ENCODE results near the gene MAF.

MAF gene

DNA sequence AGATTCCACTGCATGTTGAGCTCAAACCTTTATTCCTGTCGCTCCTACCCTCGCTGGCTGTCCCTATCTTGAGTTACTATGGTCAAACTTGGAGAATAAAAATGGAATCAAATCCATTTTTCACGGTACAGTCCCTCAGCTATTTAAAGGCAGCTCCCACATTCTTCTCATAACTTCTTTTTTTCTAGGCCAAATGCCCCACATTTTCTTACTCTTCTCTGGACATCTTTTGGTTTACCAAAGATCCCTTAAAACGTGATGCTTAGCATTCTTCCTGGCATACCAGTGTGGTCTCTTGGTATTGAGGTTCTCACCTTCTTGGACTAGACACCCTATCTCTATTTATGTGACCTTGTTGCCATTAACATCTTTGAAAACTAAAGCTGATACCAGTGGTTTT lies 48.3 kb upstream of the MAF start (continued):
- TF ChIP-seq, protein P1, sequence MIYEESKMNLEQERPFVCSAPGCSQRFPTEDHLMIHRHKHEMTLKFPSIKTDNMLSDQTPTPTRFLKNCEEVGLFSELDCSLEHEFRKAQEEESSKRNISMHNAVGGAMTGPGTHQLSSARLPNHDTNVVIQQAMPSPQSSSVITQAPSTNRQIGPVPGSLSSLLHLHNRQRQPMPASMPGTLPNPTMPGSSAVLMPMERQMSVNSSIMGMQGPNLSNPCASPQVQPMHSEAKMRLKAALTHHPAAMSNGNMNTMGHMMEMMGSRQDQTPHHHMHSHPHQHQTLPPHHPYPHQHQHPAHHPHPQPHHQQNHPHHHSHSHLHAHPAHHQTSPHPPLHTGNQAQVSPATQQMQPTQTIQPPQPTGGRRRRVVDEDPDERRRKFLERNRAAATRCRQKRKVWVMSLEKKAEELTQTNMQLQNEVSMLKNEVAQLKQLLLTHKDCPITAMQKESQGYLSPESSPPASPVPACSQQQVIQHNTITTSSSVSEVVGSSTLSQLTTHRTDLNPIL (CRISPR knock-in tag; IDR thresholded peaks at IDR 0.05; ENCODE audit: low read depth): no peak
- TF ChIP-seq, protein P2, sequence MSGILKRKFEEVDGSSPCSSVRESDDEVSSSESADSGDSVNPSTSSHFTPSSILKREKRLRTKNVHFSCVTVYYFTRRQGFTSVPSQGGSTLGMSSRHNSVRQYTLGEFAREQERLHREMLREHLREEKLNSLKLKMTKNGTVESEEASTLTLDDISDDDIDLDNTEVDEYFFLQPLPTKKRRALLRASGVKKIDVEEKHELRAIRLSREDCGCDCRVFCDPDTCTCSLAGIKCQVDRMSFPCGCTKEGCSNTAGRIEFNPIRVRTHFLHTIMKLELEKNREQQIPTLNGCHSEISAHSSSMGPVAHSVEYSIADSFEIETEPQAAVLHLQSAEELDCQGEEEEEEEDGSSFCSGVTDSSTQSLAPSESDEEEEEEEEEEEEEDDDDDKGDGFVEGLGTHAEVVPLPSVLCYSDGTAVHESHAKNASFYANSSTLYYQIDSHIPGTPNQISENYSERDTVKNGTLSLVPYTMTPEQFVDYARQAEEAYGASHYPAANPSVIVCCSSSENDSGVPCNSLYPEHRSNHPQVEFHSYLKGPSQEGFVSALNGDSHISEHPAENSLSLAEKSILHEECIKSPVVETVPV (CRISPR knock-in tag; IDR thresholded peaks at IDR 0.05): no peak
- TF ChIP-seq CSDC2 (CRISPR knock-in tag; IDR thresholded peaks at IDR 0.05): no peak
- TF ChIP-seq ARNTL (CRISPR knock-in tag; IDR thresholded peaks at IDR 0.05; ENCODE audit: borderline replicate concordance, low read depth): no peak
- TF ChIP-seq ZC3H10 (CRISPR knock-in tag; IDR thresholded peaks at IDR 0.05): no peak
- TF ChIP-seq ZNF565 (CRISPR knock-in tag; conservative IDR thresholded peaks at IDR 0.05; ENCODE audit: low read depth): no peak
- TF ChIP-seq, protein P3, sequence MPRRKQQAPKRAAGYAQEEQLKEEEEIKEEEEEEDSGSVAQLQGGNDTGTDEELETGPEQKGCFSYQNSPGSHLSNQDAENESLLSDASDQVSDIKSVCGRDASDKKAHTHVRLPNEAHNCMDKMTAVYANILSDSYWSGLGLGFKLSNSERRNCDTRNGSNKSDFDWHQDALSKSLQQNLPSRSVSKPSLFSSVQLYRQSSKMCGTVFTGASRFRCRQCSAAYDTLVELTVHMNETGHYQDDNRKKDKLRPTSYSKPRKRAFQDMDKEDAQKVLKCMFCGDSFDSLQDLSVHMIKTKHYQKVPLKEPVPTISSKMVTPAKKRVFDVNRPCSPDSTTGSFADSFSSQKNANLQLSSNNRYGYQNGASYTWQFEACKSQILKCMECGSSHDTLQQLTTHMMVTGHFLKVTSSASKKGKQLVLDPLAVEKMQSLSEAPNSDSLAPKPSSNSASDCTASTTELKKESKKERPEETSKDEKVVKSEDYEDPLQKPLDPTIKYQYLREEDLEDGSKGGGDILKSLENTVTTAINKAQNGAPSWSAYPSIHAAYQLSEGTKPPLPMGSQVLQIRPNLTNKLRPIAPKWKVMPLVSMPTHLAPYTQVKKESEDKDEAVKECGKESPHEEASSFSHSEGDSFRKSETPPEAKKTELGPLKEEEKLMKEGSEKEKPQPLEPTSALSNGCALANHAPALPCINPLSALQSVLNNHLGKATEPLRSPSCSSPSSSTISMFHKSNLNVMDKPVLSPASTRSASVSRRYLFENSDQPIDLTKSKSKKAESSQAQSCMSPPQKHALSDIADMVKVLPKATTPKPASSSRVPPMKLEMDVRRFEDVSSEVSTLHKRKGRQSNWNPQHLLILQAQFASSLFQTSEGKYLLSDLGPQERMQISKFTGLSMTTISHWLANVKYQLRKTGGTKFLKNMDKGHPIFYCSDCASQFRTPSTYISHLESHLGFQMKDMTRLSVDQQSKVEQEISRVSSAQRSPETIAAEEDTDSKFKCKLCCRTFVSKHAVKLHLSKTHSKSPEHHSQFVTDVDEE (CRISPR knock-in tag; IDR thresholded peaks at IDR 0.05): no peak
- no peak for TF ChIP-seq ZNF8 (CRISPR knock-in tag; IDR thresholded peaks at IDR 0.05)

DNA sequence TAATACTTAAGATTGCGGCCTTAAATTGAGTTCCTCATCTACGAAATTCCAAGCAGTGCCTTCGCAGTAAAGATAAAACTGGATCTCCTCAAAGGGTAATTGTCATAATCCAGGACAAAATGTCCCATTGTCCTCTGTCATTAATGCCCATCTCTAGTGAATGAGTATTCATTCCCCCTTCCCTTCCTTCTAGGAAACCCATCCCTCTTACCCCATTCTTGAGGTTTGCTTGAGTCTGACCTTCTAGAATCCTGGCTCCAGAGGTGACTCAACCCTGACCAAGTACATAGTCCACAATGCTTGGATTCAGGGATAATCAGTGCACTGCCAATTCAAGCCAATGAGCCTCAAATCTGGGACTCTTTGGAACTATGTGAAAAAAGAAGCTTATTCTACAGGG lies 47.0 kb upstream of the MAF start:
- no peak for ATAC-seq
- TF ChIP-seq RARB (CRISPR knock-in tag; IDR thresholded peaks at IDR 0.05) (no peak), CSDC2 (CRISPR knock-in tag; IDR thresholded peaks at IDR 0.05) (no peak), ZNF565 (CRISPR knock-in tag; conservative IDR thresholded peaks at IDR 0.05; ENCODE audit: low read depth) (no peak), GLIS3 (CRISPR knock-in tag; IDR thresholded peaks at IDR 0.05) (no peak), ZFP3 (CRISPR knock-in tag; IDR thresholded peaks at IDR 0.05) (no peak), ZNF70 (CRISPR knock-in tag; IDR thresholded peaks at IDR 0.05) (no peak), OSR1 (CRISPR knock-in tag; IDR thresholded peaks at IDR 0.05) (no peak), PPARA (CRISPR knock-in tag; IDR thresholded peaks at IDR 0.05; ENCODE audit: borderline replicate concordance) (no peak), ARNTL (CRISPR knock-in tag; IDR thresholded peaks at IDR 0.05; ENCODE audit: borderline replicate concordance, low read depth) (no peak), ESRRG (CRISPR knock-in tag; IDR thresholded peaks at IDR 0.05) (no peak), SNAI2 (CRISPR knock-in tag; IDR thresholded peaks at IDR 0.05) (no peak), TCF4 (CRISPR knock-in tag; IDR thresholded peaks at IDR 0.05; ENCODE audit: borderline replicate concordance) (no peak), TOX (CRISPR knock-in tag; IDR thresholded peaks at IDR 0.05; ENCODE audit: borderline replicate concordance) (no peak), ZNF8 (CRISPR knock-in tag; IDR thresholded peaks at IDR 0.05) (no peak), ZC3H10 (CRISPR knock-in tag; IDR thresholded peaks at IDR 0.05) (no peak)
- TF ChIP-seq, protein P2 (CRISPR knock-in tag; IDR thresholded peaks at IDR 0.05): no peak
- TF ChIP-seq, protein P3 (CRISPR knock-in tag; IDR thresholded peaks at IDR 0.05): no peak
- TF ChIP-seq, protein P1 (CRISPR knock-in tag; IDR thresholded peaks at IDR 0.05; ENCODE audit: low read depth): no peak
- TF ChIP-seq, protein P4, sequence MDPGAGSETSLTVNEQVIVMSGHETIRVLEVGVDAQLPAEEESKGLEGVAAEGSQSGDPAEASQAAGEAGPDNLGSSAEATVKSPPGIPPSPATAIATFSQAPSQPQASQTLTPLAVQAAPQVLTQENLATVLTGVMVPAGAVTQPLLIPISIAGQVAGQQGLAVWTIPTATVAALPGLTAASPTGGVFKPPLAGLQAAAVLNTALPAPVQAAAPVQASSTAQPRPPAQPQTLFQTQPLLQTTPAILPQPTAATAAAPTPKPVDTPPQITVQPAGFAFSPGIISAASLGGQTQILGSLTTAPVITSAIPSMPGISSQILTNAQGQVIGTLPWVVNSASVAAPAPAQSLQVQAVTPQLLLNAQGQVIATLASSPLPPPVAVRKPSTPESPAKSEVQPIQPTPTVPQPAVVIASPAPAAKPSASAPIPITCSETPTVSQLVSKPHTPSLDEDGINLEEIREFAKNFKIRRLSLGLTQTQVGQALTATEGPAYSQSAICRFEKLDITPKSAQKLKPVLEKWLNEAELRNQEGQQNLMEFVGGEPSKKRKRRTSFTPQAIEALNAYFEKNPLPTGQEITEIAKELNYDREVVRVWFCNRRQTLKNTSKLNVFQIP (CRISPR knock-in tag; IDR thresholded peaks at IDR 0.05; ENCODE audit: borderline replicate concordance, low read depth): no peak
- TF ChIP-seq, protein P5, sequence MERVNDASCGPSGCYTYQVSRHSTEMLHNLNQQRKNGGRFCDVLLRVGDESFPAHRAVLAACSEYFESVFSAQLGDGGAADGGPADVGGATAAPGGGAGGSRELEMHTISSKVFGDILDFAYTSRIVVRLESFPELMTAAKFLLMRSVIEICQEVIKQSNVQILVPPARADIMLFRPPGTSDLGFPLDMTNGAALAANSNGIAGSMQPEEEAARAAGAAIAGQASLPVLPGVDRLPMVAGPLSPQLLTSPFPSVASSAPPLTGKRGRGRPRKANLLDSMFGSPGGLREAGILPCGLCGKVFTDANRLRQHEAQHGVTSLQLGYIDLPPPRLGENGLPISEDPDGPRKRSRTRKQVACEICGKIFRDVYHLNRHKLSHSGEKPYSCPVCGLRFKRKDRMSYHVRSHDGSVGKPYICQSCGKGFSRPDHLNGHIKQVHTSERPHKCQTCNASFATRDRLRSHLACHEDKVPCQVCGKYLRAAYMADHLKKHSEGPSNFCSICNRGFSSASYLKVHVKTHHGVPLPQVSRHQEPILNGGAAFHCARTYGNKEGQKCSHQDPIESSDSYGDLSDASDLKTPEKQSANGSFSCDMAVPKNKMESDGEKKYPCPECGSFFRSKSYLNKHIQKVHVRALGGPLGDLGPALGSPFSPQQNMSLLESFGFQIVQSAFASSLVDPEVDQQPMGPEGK (CRISPR knock-in tag; IDR thresholded peaks at IDR 0.05; ENCODE audit: borderline replicate concordance): no peak
